ENCODE data around the gene TCIRG1. TPM values are rescaled to one million over a fixed set of nuclear protein-coding genes. Genes with fewer than 3 reads are reported as not detected.

Gene TCIRG1
- total RNA-seq, 1 experiment from 2014 or later, result 51.1 TPM

DNA sequence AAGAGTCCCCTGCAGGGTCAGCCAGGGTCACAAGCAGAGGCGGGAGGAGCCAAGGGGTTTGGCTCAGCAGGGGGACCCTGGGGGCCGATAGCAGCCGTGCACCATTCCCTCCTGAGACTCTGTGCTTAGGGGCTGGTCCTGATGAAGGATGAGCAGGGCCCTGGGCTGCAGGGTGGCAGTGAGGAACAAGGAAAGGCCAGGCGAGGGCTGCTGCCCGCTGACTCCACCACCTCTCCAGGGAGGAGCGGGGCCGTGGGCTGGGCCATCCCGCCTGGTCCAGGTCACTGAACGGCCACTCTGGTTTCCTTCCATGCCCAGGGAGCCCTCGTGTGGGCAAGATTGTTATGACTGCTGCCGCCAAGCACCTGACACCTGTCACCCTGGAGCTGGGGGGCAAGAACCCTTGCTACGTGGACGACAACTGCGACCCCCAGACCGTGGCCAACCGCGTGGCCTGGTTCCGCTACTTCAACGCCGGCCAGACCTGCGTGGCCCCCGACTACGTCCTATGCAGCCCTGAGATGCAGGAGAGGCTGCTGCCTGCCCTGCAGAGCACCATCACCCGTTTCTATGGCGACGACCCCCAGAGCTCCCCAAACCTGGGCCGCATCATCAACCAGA lies 17.5 kb upstream of the TCIRG1 start:
- ATAC-seq, result peak; percentile 32
- CTCF ChIA-PET, result interaction anchor here (0.6 to 2.2 kb wide), 9 partner anchors 8 to 137 kb away, joined by 3 to 11 read pairs (median 4); partner anchors contain the start of gene ALDH3B1
- no peaks in the 10 kb centered on the region for H3K27me3 Mint-ChIP-seq (ENCODE audit: low read depth)
- no peak for TF ChIP-seq NFE2L1 (CRISPR knock-in tag; IDR thresholded peaks at IDR 0.05)
- no peak for TF ChIP-seq ZNF121 (CRISPR knock-in tag; IDR thresholded peaks at IDR 0.05)
- TF ChIP-seq, protein P1, sequence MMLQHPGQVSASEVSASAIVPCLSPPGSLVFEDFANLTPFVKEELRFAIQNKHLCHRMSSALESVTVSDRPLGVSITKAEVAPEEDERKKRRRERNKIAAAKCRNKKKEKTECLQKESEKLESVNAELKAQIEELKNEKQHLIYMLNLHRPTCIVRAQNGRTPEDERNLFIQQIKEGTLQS (CRISPR knock-in tag; conservative IDR thresholded peaks at IDR 0.05), result no peak
- no peak for TF ChIP-seq SOX15 (CRISPR knock-in tag; IDR thresholded peaks at IDR 0.05)
- TF ChIP-seq, protein P2, sequence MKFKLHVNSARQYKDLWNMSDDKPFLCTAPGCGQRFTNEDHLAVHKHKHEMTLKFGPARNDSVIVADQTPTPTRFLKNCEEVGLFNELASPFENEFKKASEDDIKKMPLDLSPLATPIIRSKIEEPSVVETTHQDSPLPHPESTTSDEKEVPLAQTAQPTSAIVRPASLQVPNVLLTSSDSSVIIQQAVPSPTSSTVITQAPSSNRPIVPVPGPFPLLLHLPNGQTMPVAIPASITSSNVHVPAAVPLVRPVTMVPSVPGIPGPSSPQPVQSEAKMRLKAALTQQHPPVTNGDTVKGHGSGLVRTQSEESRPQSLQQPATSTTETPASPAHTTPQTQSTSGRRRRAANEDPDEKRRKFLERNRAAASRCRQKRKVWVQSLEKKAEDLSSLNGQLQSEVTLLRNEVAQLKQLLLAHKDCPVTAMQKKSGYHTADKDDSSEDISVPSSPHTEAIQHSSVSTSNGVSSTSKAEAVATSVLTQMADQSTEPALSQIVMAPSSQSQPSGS (CRISPR knock-in tag; IDR thresholded peaks at IDR 0.05; ENCODE audit: borderline replicate concordance, low read depth), result no peak
- no peak for TF ChIP-seq NR3C1 (CRISPR knock-in tag; conservative IDR thresholded peaks at IDR 0.05; ENCODE audit: low read depth)
- TF ChIP-seq ATF1 (CRISPR knock-in tag; IDR thresholded peaks at IDR 0.05), result no peak
- TF ChIP-seq, protein P3, sequence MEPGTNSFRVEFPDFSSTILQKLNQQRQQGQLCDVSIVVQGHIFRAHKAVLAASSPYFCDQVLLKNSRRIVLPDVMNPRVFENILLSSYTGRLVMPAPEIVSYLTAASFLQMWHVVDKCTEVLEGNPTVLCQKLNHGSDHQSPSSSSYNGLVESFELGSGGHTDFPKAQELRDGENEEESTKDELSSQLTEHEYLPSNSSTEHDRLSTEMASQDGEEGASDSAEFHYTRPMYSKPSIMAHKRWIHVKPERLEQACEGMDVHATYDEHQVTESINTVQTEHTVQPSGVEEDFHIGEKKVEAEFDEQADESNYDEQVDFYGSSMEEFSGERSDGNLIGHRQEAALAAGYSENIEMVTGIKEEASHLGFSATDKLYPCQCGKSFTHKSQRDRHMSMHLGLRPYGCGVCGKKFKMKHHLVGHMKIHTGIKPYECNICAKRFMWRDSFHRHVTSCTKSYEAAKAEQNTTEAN (CRISPR knock-in tag; IDR thresholded peaks at IDR 0.05), result no peak
- TF ChIP-seq ZNF317 (CRISPR knock-in tag; IDR thresholded peaks at IDR 0.05; ENCODE audit: borderline replicate concordance, low read depth), result no peak
- TF ChIP-seq, protein P4, sequence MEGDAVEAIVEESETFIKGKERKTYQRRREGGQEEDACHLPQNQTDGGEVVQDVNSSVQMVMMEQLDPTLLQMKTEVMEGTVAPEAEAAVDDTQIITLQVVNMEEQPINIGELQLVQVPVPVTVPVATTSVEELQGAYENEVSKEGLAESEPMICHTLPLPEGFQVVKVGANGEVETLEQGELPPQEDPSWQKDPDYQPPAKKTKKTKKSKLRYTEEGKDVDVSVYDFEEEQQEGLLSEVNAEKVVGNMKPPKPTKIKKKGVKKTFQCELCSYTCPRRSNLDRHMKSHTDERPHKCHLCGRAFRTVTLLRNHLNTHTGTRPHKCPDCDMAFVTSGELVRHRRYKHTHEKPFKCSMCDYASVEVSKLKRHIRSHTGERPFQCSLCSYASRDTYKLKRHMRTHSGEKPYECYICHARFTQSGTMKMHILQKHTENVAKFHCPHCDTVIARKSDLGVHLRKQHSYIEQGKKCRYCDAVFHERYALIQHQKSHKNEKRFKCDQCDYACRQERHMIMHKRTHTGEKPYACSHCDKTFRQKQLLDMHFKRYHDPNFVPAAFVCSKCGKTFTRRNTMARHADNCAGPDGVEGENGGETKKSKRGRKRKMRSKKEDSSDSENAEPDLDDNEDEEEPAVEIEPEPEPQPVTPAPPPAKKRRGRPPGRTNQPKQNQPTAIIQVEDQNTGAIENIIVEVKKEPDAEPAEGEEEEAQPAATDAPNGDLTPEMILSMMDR (IDR thresholded peaks at IDR 0.05), result no peak
- no peak for TF ChIP-seq JAZF1 (CRISPR knock-in tag; IDR thresholded peaks at IDR 0.05)
- no peak for TF ChIP-seq ZNF416 (CRISPR knock-in tag; IDR thresholded peaks at IDR 0.05)
- TF ChIP-seq, protein P5, sequence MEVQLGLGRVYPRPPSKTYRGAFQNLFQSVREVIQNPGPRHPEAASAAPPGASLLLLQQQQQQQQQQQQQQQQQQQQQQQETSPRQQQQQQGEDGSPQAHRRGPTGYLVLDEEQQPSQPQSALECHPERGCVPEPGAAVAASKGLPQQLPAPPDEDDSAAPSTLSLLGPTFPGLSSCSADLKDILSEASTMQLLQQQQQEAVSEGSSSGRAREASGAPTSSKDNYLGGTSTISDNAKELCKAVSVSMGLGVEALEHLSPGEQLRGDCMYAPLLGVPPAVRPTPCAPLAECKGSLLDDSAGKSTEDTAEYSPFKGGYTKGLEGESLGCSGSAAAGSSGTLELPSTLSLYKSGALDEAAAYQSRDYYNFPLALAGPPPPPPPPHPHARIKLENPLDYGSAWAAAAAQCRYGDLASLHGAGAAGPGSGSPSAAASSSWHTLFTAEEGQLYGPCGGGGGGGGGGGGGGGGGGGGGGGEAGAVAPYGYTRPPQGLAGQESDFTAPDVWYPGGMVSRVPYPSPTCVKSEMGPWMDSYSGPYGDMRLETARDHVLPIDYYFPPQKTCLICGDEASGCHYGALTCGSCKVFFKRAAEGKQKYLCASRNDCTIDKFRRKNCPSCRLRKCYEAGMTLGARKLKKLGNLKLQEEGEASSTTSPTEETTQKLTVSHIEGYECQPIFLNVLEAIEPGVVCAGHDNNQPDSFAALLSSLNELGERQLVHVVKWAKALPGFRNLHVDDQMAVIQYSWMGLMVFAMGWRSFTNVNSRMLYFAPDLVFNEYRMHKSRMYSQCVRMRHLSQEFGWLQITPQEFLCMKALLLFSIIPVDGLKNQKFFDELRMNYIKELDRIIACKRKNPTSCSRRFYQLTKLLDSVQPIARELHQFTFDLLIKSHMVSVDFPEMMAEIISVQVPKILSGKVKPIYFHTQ (CRISPR knock-in tag; IDR thresholded peaks at IDR 0.05), result no peak
- TF ChIP-seq, protein P6, sequence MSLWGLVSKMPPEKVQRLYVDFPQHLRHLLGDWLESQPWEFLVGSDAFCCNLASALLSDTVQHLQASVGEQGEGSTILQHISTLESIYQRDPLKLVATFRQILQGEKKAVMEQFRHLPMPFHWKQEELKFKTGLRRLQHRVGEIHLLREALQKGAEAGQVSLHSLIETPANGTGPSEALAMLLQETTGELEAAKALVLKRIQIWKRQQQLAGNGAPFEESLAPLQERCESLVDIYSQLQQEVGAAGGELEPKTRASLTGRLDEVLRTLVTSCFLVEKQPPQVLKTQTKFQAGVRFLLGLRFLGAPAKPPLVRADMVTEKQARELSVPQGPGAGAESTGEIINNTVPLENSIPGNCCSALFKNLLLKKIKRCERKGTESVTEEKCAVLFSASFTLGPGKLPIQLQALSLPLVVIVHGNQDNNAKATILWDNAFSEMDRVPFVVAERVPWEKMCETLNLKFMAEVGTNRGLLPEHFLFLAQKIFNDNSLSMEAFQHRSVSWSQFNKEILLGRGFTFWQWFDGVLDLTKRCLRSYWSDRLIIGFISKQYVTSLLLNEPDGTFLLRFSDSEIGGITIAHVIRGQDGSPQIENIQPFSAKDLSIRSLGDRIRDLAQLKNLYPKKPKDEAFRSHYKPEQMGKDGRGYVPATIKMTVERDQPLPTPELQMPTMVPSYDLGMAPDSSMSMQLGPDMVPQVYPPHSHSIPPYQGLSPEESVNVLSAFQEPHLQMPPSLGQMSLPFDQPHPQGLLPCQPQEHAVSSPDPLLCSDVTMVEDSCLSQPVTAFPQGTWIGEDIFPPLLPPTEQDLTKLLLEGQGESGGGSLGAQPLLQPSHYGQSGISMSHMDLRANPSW (CRISPR knock-in tag; conservative IDR thresholded peaks at IDR 0.05; ENCODE audit: low read depth), result no peak
- no peak for TF ChIP-seq FOXJ3 (CRISPR knock-in tag; IDR thresholded peaks at IDR 0.05; ENCODE audit: borderline replicate concordance)
- TF ChIP-seq ETV6 (CRISPR knock-in tag; IDR thresholded peaks at IDR 0.05), result no peak
- no peak for TF ChIP-seq ZNF423 (CRISPR knock-in tag; IDR thresholded peaks at IDR 0.05)
- H3K36me3 Mint-ChIP-seq, result no peaks in the 10 kb centered on the region
- DNase-seq (ENCODE audit: low spot score), result peak; percentile 53
- no peaks in the 10 kb centered on the region for H3K9me3 Mint-ChIP-seq
- H3K4me1 Mint-ChIP-seq, result peaks cover 8% of the 10 kb centered on the region
- POLR2A ChIA-PET, result no interaction called here
- H3K27ac Mint-ChIP-seq, result no peak overlapping the region
- no peak overlapping the region for H3K4me3 Mint-ChIP-seq

Measured in WTC11 (cell line).